ENCODE results near the gene PCSK4. TPM values are rescaled to one million over a fixed set of nuclear protein-coding genes. Genes with fewer than 3 reads are reported as not detected.

Gene PCSK4
- total RNA-seq, 1 experiment from 2014 or later, result 11.1 TPM

- Histone ChIP-seq H3K79me2 (ENCODE audit: insufficient read depth, low read length) (no peaks in the 10 kb centered on the region), H2AFZ (ENCODE audit: low read depth, low read length, poor library complexity, severe bottlenecking) (no peak overlapping the region), H3K9me2 (ENCODE audit: insufficient read depth) (no peaks in the 10 kb centered on the region), H4K20me1 (ENCODE audit: insufficient read depth) (no peaks in the 10 kb centered on the region), H3K27me3 (ENCODE audit: insufficient read depth, low read length) (no peaks in the 10 kb centered on the region; the same call in 1 of the 2 replicates), H3K4me2 (ENCODE audit: low read length) (peak overlapping the region; percentile 93), H3K4me1 (ENCODE audit: control insufficient read depth in 1 of 2, insufficient read depth in 2 of 2, low read length in 2 of 2) (peaks cover 23 to 47% of the 10 kb centered on the region in 2 experiments), H3K4me3 (replicated peaks in 1 of 2; ENCODE audit: low read depth in 1 of 2, low read length in 2 of 2) (peak overlapping the region; percentile 40 to 62), H3K36me3 (ENCODE audit: control insufficient read depth in 1 of 2, insufficient read depth in 2 of 2, low read length in 2 of 2) (no peaks in the 10 kb centered on the region), H3K9ac (ENCODE audit: low read length) (peak overlapping the region; percentile 50), H3K27ac (ENCODE audit: low read depth, low read length) (peak overlapping the region; percentile 65), H3K9me3 (ENCODE audit: control insufficient read depth in 1 of 2, insufficient read depth in 1 of 2, low read depth in 1 of 2, low read length in 2 of 2) (no peaks in the 10 kb centered on the region)
- ATAC-seq (peak; percentile 6), DNase-seq (ENCODE audit: low read depth, low spot score) (no peak)
- BruUV-seq (replicated peaks), result no TSS peak
- ChIA-PET POLR2A (interaction anchor here (1.0 to 3.3 kb wide), 9 partner anchors 10 to 211 kb away, joined by 3 to 28 read pairs (median 6); partner anchors contain the start of genes CIRBP and REEP6), CTCF (interaction anchor here (0.9 to 4.0 kb wide), 8 partner anchors 10 to 371 kb away, joined by 3 to 49 read pairs (median 4); partner anchors contain the start of gene CIRBP), RAD21 (ENCODE audit: low non-redundant PET in 1 of 2, low total read pairs in 2 of 2, uncharacterized antibody in 2 of 2, unreplicated experiment in 2 of 2) (no interaction called here)
- intact Hi-C loops (cut with micrococcal nuclease), result loop anchor here (1.0 kb wide), 1 partner anchor 36 kb away; the partner anchor contains the start of gene REEP6
- TF ChIP-seq ELF1 (IDR thresholded peaks at IDR 0.05; ENCODE audit: borderline replicate concordance, low read depth) (no peak), CEBPB (IDR thresholded peaks at IDR 0.05; ENCODE audit: low read depth) (no peak), ZNF274 (IDR thresholded peaks at IDR 0.05; ENCODE audit: low read depth, low read length) (no peak), EGR1 (IDR thresholded peaks at IDR 0.05; ENCODE audit: low read depth) (peak; percentile 58; the same call in 1 of the 2 replicates), ZFX (IDR thresholded peaks at IDR 0.05) (peak; percentile 53; the same call in 1 of the 2 replicates), RAD21 (IDR thresholded peaks at IDR 0.05; ENCODE audit: low read depth) (no peak), ZBTB33 (IDR thresholded peaks at IDR 0.05; ENCODE audit: extremely low read depth, insufficient replicate concordance, low read length) (no peak), MAX (IDR thresholded peaks at IDR 0.05) (peak; percentile 77; the same call in 1 of the 2 replicates), REST (IDR thresholded peaks at IDR 0.05; ENCODE audit: low read depth) (no peak)
Observed at GRCh38 chr19:1455002-1455335, 35.2 kb downstream of the PCSK4 start.
